Type B pancreatic cell (in vitro differentiated cells): ENCODE measurements around the gene MZB1. TPM values are rescaled to one million over a fixed set of nuclear protein-coding genes. Genes with fewer than 3 reads are reported as not detected.

ENCODE experiments used
- DNase-seq: peaks from one replicate; pipeline ENCODE4 v3.0.0; 2021; ENCODE audit warnings: mixed read lengths; ENCODE audit not compliant: unreplicated experiment; ENCODE audit errors: extremely low spot score
- H3K27ac Mint-ChIP-seq: 2 replicates; pipeline ENCODE4 v1.8.0; 2021; ENCODE audit warnings: mild to moderate bottlenecking, mixed read lengths
- H3K27me3 Mint-ChIP-seq: 2 replicates; pipeline ENCODE4 v1.8.0; 2021; ENCODE audit warnings: mixed read lengths
- H3K36me3 Mint-ChIP-seq: 2 replicates; pipeline ENCODE4 v1.8.0; 2021; ENCODE audit warnings: mixed read lengths
- H3K4me1 Mint-ChIP-seq: one replicate; pipeline ENCODE4 v1.8.0; 2021; ENCODE audit warnings: mixed read lengths; ENCODE audit not compliant: unreplicated experiment
- H3K4me3 Mint-ChIP-seq: 2 replicates; pipeline ENCODE4 v1.8.0; 2021; ENCODE audit warnings: mild to moderate bottlenecking, mixed read lengths
- H3K9me3 Mint-ChIP-seq: 2 replicates; pipeline ENCODE4 v1.8.0; 2021; ENCODE audit warnings: mixed read lengths
- total RNA-seq: library from RNA; stranded (reverse); gene quantifications from 2 replicates; pipeline ENCODE4 v1.2.1, GENCODE V29; 2021; ENCODE audit warnings: low replicate concordance
- TF ChIP-seq, protein P1 (sequence below): fragments of 200-600 bp; sonication (generic); conservative IDR thresholded peaks from 2 replicates; pipeline ENCODE4 v1.5.0; 2021; ENCODE audit warnings: antibody characterized with exemption, mild to moderate bottlenecking

The MZB1 gene
- total RNA-seq, 1 donor from 2014 or later, result 0.22 TPM

DNA sequence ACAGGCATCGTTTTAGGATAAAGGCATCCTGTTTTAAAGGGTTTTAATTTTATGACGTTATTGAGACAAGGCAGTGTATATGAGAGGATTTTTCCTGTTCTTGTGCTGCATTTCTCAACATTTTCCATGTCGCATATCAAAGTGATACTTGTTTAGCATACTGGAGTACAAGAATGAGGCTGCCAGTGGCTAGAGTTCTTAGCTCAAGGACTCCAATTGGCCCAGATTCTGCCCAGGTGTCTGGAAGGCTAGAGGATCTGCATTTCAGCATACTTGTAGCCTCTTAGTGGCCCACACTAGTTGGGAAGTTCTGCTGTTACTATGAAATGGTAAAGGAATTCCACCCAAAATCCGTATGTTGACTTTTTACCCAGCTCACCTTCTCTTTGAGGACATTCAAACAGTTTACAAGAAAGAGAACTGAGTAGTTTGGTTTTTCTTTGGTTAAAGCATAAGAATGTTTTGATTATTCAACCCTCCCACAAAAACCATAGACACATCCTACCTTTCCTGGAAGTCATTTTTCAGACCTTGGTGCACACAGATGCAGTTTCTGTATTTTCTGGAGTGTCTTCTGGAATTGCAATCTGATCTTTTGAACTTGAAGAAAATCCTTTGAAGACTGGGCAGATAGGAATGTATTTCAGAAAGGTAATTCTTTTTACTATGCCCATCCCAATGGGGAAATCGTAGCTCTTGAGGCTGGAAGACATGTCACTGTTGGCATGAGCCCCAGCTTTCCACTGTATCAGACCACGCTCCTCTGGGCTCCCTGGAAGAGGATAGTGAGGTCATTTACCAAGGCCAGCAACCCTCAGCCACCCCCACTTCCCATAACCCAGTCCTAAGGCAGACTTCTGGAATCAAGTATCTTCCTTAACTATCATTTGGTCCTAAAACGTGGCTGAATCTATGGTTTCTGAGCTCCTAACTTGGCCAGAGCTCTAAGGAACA is 18.0 kb downstream of the MZB1 start:
- Mint-ChIP-seq H3K4me1 (no peaks in the 10 kb centered on the region), H3K27ac (no peak overlapping the region), H3K27me3 (no peaks in the 10 kb centered on the region), H3K4me3 (no peak overlapping the region), H3K36me3 (peaks cover 20% of the 10 kb centered on the region), H3K9me3 (no peaks in the 10 kb centered on the region)
- DNase-seq, result peak; percentile 29
- TF ChIP-seq, protein P1, sequence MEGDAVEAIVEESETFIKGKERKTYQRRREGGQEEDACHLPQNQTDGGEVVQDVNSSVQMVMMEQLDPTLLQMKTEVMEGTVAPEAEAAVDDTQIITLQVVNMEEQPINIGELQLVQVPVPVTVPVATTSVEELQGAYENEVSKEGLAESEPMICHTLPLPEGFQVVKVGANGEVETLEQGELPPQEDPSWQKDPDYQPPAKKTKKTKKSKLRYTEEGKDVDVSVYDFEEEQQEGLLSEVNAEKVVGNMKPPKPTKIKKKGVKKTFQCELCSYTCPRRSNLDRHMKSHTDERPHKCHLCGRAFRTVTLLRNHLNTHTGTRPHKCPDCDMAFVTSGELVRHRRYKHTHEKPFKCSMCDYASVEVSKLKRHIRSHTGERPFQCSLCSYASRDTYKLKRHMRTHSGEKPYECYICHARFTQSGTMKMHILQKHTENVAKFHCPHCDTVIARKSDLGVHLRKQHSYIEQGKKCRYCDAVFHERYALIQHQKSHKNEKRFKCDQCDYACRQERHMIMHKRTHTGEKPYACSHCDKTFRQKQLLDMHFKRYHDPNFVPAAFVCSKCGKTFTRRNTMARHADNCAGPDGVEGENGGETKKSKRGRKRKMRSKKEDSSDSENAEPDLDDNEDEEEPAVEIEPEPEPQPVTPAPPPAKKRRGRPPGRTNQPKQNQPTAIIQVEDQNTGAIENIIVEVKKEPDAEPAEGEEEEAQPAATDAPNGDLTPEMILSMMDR, result no peak

DNA sequence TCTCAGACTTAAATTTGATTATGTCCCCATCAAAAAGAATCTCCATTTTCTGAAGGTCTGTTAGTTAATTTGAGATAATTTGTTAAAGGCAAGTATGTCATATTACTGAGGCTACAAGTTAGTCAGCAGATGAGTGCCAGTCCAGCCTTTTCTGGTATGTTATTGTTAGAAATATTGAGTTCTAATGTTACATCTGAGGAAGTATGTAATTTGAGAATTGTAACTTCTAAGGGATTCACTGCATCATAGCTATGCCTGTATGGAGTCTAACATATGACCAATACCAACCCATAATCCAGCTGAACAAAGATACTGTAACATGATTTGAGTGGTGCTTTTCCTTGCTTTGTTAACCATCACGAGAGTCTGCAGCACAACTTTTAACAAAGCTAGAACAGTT is 20.5 kb downstream of the MZB1 start:
- H3K27ac Mint-ChIP-seq, result no peak overlapping the region
- no peak for DNase-seq
- H3K4me1 Mint-ChIP-seq, result no peaks in the 10 kb centered on the region
- H3K4me3 Mint-ChIP-seq, result no peak overlapping the region
- peaks cover 30% of the 10 kb centered on the region for H3K36me3 Mint-ChIP-seq
- no peaks in the 10 kb centered on the region for H3K9me3 Mint-ChIP-seq
- TF ChIP-seq, protein P1, result no peak
- H3K27me3 Mint-ChIP-seq, result no peaks in the 10 kb centered on the region

DNA sequence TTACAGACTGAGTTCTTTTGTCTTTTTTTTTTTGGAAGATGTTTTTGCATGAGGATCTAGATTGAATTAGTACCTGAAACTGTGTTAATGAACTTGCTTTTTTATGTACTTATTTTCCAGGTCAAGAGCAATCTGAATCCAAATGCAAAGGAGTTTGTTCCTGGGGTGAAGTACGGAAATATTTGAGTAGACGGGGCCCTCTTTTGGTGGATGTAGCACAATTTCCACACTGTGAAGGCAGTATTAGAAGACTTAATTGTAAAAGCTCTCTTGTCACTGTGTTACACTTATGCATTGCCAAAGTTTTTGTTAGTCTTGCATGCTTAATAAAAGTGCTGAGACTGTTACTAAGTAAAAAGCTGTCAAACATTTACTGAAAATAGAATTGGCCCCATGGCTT is 21.1 kb downstream of the MZB1 start:
- Mint-ChIP-seq H3K4me3 (no peak overlapping the region), H3K9me3 (no peaks in the 10 kb centered on the region), H3K27me3 (no peaks in the 10 kb centered on the region), H3K36me3 (peaks cover 35% of the 10 kb centered on the region), H3K27ac (no peak overlapping the region), H3K4me1 (no peaks in the 10 kb centered on the region)
- TF ChIP-seq, protein P1, result peak; percentile 20
- DNase-seq, result no peak

DNA sequence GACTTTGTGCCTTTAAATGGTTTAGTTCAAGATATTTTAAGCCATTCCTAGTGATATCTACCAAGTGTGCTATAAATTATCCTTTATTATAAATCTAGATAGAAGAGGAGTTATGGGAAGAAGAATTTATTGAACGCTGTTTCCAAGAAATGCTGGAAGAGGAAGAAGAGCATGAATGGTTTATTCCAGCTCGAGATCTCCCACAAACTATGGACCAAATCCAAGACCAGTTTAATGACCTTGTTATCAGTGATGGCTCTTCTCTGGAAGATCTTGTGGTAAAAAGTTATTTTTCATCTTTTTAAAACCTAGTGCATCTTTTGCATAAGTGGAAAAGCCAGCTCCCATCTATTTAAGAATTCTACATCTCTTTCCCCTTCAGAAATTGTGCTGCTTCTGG is 25.2 kb downstream of the MZB1 start:
- DNase-seq, result no peak
- peaks cover 27% of the 10 kb centered on the region for H3K36me3 Mint-ChIP-seq
- no peaks in the 10 kb centered on the region for H3K9me3 Mint-ChIP-seq
- H3K4me3 Mint-ChIP-seq, result no peak overlapping the region
- H3K27ac Mint-ChIP-seq, result no peak overlapping the region
- TF ChIP-seq, protein P1, result no peak
- no peaks in the 10 kb centered on the region for H3K27me3 Mint-ChIP-seq
- no peaks in the 10 kb centered on the region for H3K4me1 Mint-ChIP-seq

DNA sequence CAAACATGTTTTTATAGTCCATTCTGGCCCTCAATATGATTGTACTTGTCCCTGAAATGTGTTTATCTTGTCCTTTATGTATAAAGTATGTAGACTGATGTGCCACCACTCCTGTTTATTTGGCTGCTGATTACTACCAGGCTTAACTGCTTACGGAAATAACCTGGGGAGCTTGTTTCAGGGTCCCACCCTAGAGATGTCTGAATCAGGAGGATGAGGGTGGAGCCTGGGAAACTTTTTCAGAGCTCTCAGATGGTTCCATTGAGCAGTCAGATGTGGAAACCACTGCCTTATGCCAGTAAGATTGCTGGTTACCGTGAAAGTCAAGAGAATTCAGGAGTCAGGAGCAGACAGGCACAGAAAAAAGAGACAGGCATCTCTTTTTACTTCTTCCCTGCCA is 25.8 kb downstream of the MZB1 start:
- Mint-ChIP-seq H3K4me1 (no peaks in the 10 kb centered on the region), H3K27me3 (no peaks in the 10 kb centered on the region), H3K27ac (peak overlapping the region; percentile 44), H3K4me3 (no peak overlapping the region), H3K9me3 (no peaks in the 10 kb centered on the region), H3K36me3 (peaks cover 27% of the 10 kb centered on the region)
- no peak for DNase-seq
- TF ChIP-seq, protein P1, result no peak
